Fibroblast of pulmonary artery (primary cell): Measurements from ENCODE around the gene ERO1A.

Experiments
- DNase-seq: peaks from one replicate; pipeline ENCODE4 v3.0.0-alpha.2; 2010; ENCODE audit warnings: low read depth
- H3K4me3 ChIP-seq: replicated peaks from 2 replicates; pipeline ENCODE4 v1.5.1; 2011; ENCODE audit warnings: low read depth, mild to moderate bottlenecking, control low read depth, low read length, moderate library complexity
- TF ChIP-seq, protein P1 (sequence below): IDR thresholded peaks from 2 replicates; pipeline ENCODE4 v1.5.1; 2011; ENCODE audit warnings: mild to moderate bottlenecking, control low read depth, low read length, inconsistent platforms; ENCODE audit errors: missing control alignments

ERO1A gene

DNA sequence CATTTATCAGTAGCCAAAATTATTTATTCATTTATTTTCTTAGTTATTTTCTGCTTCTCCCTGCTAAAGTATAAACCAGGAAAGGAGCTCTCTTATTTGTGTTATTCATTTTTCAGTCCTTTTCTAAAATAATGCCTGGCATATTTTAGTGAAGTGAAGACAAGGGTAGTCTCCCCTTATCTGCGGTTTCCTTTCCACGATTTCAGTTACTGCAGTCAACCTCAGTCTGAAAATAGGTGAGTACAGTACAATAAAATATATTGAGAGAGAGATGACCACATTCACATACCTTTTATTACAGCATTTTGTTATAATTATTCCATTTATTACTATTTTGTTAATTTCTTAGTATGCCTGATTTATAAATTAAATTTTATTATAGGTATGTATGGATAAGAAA is 85.2 kb downstream of the ERO1A start:
- H3K4me3 ChIP-seq, result no peak overlapping the region

DNA sequence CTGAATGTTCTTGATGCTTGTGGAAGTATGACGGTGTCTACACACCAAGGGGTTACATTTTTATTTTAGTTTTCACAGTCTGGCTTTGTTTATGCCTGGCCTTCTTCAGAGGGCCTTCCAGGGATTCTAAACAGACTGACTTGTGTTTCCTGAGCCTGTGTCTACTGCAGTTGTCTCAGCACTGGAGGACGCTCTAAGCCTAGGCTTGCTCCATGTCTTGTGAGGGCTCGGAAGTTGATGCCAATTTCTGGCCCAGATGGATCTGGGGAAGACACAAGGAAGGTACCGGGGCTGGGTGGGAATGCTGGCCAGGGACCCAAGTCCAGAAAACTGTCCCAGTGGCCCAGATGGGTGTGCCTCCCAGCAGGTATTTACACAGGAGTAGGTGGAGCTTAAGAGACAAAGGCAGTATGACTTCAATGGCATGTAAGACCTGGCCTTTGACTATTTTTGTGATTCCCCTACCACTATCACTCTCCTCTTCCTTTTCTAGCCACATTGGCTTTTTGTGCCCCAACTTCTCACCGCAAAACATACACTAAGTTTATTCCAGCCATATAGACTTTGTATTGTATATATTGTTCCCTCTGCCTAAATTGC is 85.8 kb downstream of the ERO1A start:
- H3K4me3 ChIP-seq, result no peak overlapping the region
- TF ChIP-seq, protein P1, sequence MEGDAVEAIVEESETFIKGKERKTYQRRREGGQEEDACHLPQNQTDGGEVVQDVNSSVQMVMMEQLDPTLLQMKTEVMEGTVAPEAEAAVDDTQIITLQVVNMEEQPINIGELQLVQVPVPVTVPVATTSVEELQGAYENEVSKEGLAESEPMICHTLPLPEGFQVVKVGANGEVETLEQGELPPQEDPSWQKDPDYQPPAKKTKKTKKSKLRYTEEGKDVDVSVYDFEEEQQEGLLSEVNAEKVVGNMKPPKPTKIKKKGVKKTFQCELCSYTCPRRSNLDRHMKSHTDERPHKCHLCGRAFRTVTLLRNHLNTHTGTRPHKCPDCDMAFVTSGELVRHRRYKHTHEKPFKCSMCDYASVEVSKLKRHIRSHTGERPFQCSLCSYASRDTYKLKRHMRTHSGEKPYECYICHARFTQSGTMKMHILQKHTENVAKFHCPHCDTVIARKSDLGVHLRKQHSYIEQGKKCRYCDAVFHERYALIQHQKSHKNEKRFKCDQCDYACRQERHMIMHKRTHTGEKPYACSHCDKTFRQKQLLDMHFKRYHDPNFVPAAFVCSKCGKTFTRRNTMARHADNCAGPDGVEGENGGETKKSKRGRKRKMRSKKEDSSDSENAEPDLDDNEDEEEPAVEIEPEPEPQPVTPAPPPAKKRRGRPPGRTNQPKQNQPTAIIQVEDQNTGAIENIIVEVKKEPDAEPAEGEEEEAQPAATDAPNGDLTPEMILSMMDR, result no peak
- DNase-seq, result no peak

More for the DNA sequence above, 85.2 kb downstream of the ERO1A start:
- TF ChIP-seq, protein P1, result no peak
- DNase-seq, result no peak

DNA sequence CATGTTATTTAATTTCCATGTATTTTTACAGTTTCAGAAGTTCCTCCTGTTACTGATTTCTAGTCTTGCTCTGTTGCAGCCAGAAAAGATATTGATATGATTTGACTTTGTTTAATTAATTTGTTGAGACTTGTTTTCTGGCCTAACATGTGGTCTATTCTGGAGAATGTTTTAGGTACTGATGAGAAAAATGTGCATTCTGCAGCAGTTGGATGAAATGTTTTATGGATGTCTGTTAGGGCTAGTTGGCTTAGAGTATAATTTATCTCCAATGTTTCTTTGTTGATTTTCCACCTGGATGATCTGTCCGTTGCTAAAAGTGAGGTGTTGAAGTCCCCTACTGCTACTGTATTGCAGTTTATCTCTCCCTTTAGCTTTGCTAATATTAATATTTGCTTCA is 88.3 kb downstream of the ERO1A start:
- no peak overlapping the region for H3K4me3 ChIP-seq
- TF ChIP-seq, protein P1, result no peak
- no peak for DNase-seq

DNA sequence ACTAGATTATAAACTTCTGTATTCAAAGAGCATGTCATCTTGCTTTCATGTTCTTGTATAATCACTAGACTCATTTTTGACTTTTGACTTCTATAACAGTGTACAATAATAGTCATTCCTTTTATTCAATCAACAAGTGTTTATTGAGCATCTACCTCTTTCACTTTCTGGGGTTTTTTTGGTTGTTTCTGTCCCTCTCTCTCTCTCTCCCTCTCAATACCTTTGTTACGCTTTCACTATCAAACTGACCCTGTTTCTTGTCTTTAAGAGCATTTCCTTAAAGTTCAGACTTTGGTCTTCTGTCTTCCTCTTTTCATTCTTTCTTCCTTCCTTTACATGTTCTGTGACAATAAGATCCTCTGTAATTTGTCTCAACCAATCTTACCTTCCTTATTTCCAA is 93.2 kb downstream of the ERO1A start:
- TF ChIP-seq, protein P1, result no peak
- H3K4me3 ChIP-seq, result no peak overlapping the region
- DNase-seq, result no peak

DNA sequence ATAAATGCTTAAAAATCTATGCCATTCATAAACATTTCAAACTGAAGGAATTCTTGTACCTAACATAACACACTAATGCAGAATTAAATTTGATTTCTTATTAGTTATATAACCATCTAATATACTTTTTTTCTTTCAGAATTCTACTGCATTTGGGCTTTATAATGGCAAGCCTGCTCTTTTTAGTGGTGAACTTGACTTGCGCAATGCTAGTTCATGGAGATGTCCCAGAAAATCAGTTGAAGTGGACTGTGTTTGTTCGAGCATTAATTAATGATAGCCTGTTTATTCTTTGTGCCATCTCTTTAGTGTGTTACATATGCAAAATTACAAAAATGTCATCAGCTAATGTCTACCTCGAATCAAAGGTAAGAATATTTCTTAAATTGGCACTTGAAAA is 95.4 kb downstream of the ERO1A start:
- H3K4me3 ChIP-seq, result no peak overlapping the region
- DNase-seq, result no peak
- TF ChIP-seq, protein P1, result no peak

DNA sequence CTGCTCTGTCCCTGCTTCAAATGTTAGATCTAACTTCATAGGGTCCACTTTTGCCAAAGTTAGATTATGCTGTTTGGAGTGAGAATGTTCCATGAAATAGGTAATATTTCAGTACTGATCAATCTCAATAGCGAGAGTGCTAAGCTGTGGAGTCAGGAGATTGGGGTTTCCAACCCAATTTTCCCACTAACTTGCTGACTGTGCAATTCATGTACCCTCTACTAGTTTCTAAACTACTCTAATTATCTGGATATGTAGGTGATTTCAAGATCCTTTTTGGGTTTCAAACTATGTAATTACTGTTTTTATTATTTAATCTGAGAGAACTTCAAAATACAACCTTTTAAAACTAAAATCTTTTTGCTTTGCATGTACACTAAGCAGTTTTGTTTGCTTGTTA is 96.8 kb downstream of the ERO1A start:
- no peak overlapping the region for H3K4me3 ChIP-seq
- TF ChIP-seq, protein P1, result no peak
- DNase-seq, result no peak

DNA sequence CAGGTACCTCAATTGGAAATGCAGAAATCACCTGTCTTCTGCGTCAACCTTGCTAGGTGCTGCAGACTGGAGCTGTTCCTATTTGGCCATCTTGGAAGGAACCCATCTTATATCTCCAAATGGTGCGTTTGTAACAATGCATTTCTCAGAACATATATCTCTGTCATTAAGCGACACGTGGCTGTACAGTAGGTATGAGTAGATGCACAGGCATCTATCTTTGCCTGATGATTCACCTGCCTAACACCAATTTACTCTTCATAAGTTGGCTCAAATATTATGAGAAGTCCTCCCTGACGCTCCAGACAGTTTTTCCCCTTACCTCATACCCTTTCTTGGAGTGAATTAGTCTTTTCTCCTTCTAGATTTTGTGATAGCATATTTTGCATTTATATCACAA is 98.5 kb downstream of the ERO1A start:
- no peak for DNase-seq
- TF ChIP-seq, protein P1, result no peak
- H3K4me3 ChIP-seq, result no peak overlapping the region
